DOHH2 (cell line): ENCODE data around the gene MPP4.
A peak's percentile ranks its signal among the peaks of the same experiment; 100 is the strongest.

ENCODE experiments used
- H3F3A ChIP-seq: fragments of 200-600 bp; sonication (generic), shearing (Covaris generic); 2 replicates; pipeline ENCODE4 v1.6.0; 2016; ENCODE audit warnings: antibody characterized with exemption, mild to moderate bottlenecking; ENCODE audit not compliant: control insufficient read depth, insufficient read depth
- H3K27ac ChIP-seq: fragments of 200-600 bp; sonication (generic); 2 replicates; pipeline ENCODE4 v1.5.1; 2014; ENCODE audit warnings: low read depth, mild to moderate bottlenecking, low read length, moderate library complexity
- H3K27me3 ChIP-seq: fragments of 200-600 bp; sonication (generic); 2 replicates; pipeline ENCODE4 v1.6.1; 2014; ENCODE audit warnings: mild to moderate bottlenecking, low read length, mixed read lengths; ENCODE audit not compliant: control insufficient read depth
- H3K36me3 ChIP-seq: fragments of 200-600 bp; sonication (generic); 2 replicates; pipeline ENCODE4 v1.6.1; 2014; ENCODE audit warnings: mild to moderate bottlenecking, low read length, moderate library complexity, mixed read lengths; ENCODE audit not compliant: control insufficient read depth
- H3K4me1 ChIP-seq: fragments of 200-600 bp; sonication (generic); 2 replicates; pipeline ENCODE4 v1.6.1; 2014; ENCODE audit warnings: mild to moderate bottlenecking, low read length, mixed read lengths; ENCODE audit not compliant: control insufficient read depth
- H3K4me2 ChIP-seq: fragments of 200-600 bp; sonication (generic); 2 replicates; pipeline ENCODE4 v1.6.0; 2014; ENCODE audit warnings: mild to moderate bottlenecking, low read length, moderate library complexity
- H3K4me3 ChIP-seq: fragments of 200-600 bp; sonication (generic); 2 replicates; pipeline ENCODE4 v1.5.1; 2014; ENCODE audit warnings: mild to moderate bottlenecking, low read length, mixed read lengths
- H3K79me2 ChIP-seq: fragments of 200-600 bp; sonication (generic); 2 replicates; pipeline ENCODE4 v1.6.1; 2014; ENCODE audit warnings: mild to moderate bottlenecking, low read length, mixed read lengths; ENCODE audit not compliant: control insufficient read depth
- H3K9me2 ChIP-seq: fragments of 200-600 bp; sonication (generic); replicated peaks from 2 replicates; pipeline ENCODE4 v1.6.1; 2014; ENCODE audit warnings: mild to moderate bottlenecking, low read length, mixed read lengths; ENCODE audit not compliant: control insufficient read depth
- H3K9me3 ChIP-seq: fragments of 200-600 bp; sonication (generic); 2 replicates; pipeline ENCODE4 v1.6.1; 2014; ENCODE audit warnings: antibody characterized with exemption, low read length, mixed read lengths; ENCODE audit not compliant: control insufficient read depth, insufficient read depth
- H4K20me1 ChIP-seq: fragments of 200-600 bp; sonication (generic); 2 replicates; pipeline ENCODE4 v1.6.0; 2014; ENCODE audit warnings: low read depth, mild to moderate bottlenecking, antibody characterized with exemption, low read length, moderate library complexity; ENCODE audit not compliant: control insufficient read depth, insufficient read depth
- CTCF ChIP-seq: fragments of 200-600 bp; sonication (generic); IDR thresholded peaks from one replicate; pipeline ENCODE4 v1.5.1; 2014; ENCODE audit warnings: antibody characterized with exemption, mild to moderate bottlenecking, low read depth, low read length; ENCODE audit not compliant: poor library complexity, severe bottlenecking
- EZH2phosphoT487 ChIP-seq: fragments of 200-600 bp; sonication (generic); IDR thresholded peaks from 2 replicates; pipeline ENCODE4 v1.6.1; 2017; ENCODE audit warnings: borderline replicate concordance, mild to moderate bottlenecking, antibody characterized with exemption, low read length, moderate library complexity, mixed read lengths

Gene MPP4

GRCh38 chr2:201647431-201647830 is 51.0 kb downstream of the MPP4 start:
- H4K20me1 ChIP-seq, result no peaks in the 10 kb centered on the region
- peaks cover 6% of the 10 kb centered on the region; the same call in 1 of the 2 replicates for H3K27me3 ChIP-seq
- H3K4me2 ChIP-seq, result no peak overlapping the region
- H3K9me3 ChIP-seq, result no peaks in the 10 kb centered on the region
- no peak overlapping the region for H3K4me3 ChIP-seq
- H3F3A ChIP-seq, result no peaks in the 10 kb centered on the region
- peaks cover 7% of the 10 kb centered on the region for H3K4me1 ChIP-seq
- no peak overlapping the region for H3K27ac ChIP-seq
- H3K9me2 ChIP-seq, result no peaks in the 10 kb centered on the region
- TF ChIP-seq CTCF (no peak), EZH2phosphoT487 (no peak)
- no peaks in the 10 kb centered on the region for H3K36me3 ChIP-seq
- no peaks in the 10 kb centered on the region for H3K79me2 ChIP-seq

- no peaks in the 10 kb centered on the region for H3K36me3 ChIP-seq
- peak overlapping the region; percentile 91 for H3K4me2 ChIP-seq
- peaks cover 12% of the 10 kb centered on the region for H3K4me1 ChIP-seq
- H3K79me2 ChIP-seq, result peaks cover 7% of the 10 kb centered on the region; the same call in 1 of the 2 replicates
- no peaks in the 10 kb centered on the region for H4K20me1 ChIP-seq
- no peaks in the 10 kb centered on the region for H3K9me2 ChIP-seq
- TF ChIP-seq EZH2phosphoT487 (no peak), CTCF (no peak)
- no peak overlapping the region for H3K4me3 ChIP-seq
- no peak overlapping the region for H3K27ac ChIP-seq
- H3F3A ChIP-seq, result no peaks in the 10 kb centered on the region
- H3K27me3 ChIP-seq, result no peaks in the 10 kb centered on the region; the same call in 1 of the 2 replicates
- no peaks in the 10 kb centered on the region for H3K9me3 ChIP-seq
Measured at GRCh38 chr2:201644001-201644400, 54.4 kb downstream of the MPP4 start.

- H3K4me1 ChIP-seq, result peaks cover 12% of the 10 kb centered on the region
- no peaks in the 10 kb centered on the region for H3K9me3 ChIP-seq
- no peaks in the 10 kb centered on the region for H3K36me3 ChIP-seq
- H3K4me2 ChIP-seq, result peak within 1 kb of the TSS; percentile 91
- H4K20me1 ChIP-seq, result no peaks in the 10 kb centered on the region
- H3K79me2 ChIP-seq, result peaks cover 7% of the 10 kb centered on the region; the same call in 1 of the 2 replicates
- H3K4me3 ChIP-seq, result peak within 1 kb of the TSS; percentile 90
- no peaks in the 10 kb centered on the region for H3K9me2 ChIP-seq
- TF ChIP-seq CTCF (peak; percentile 39), EZH2phosphoT487 (no peak)
- H3F3A ChIP-seq, result no peaks in the 10 kb centered on the region
- H3K27ac ChIP-seq, result peak within 1 kb of the TSS; percentile 38
- no peaks in the 10 kb centered on the region; the same call in 1 of the 2 replicates for H3K27me3 ChIP-seq
Measured at GRCh38 chr2:201643216-201643890, 55.1 kb downstream of the MPP4 start, which contains the start of gene TMEM237. Gene TMEM237, minus strand, starts transcription at chr2:201643503. Its CDS starts 103 bp downstream, at chr2:201643400.
